Measurements from ENCODE around the gene CIZ1. TPM values are rescaled to one million over a fixed set of nuclear protein-coding genes. Genes with fewer than 3 reads are reported as not detected.

CIZ1 gene
- total RNA-seq, 1 experiment from 2014 or later, result 104 TPM

DNA sequence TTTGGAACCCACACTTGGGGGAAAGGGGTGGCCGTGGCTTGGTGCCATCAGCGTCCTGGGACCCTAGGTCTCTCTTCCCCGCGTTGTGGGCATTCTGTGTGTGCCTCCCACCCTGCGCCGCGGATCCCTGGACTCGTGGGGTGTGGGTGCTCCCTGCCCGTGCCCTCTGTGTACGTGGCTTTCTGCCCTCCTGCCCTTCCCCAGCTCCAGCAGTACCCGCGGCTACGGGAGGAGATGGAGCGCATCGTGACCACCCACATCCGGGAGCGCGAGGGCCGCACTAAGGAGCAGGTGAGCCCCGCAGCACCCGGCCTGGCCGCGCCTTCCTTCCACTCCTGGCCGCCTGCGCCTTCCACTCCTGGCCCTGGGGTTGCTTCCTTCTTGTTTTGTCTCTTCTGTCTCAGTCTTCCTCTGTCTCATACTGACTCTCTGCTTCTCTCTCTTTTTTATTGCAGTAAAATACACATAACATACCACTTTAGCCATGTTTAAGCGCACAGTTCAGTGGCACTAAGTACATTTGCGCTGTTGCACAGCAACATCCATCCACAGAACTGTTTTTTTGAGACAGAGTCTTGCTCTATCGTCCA, 42.5 kb upstream of the CIZ1 start:
- H3K14ac ChIP-seq (ENCODE audit: insufficient read depth, low read length), result no peak overlapping the region
- DNase-seq, result no peak
- H4K8ac ChIP-seq (replicated peaks; ENCODE audit: insufficient read length, low read depth, low read length), result no peak overlapping the region
- H2AK5ac ChIP-seq (ENCODE audit: insufficient read length, low read length), result no peak overlapping the region
- no peaks in the 10 kb centered on the region for H3K79me1 ChIP-seq (ENCODE audit: insufficient read depth, low read depth, low read length, poor library complexity, severe bottlenecking)
- H3T11ph ChIP-seq (ENCODE audit: low read length), result no peak overlapping the region
- H3K4me3 Mint-ChIP-seq, result no peak overlapping the region
- no peak overlapping the region for H3K4me2 ChIP-seq (ENCODE audit: insufficient read depth, insufficient read length, low read length)
- WGBS (ENCODE audit: extremely low coverage, insufficient read length, low lambda C conversion rate), result no CpG with 5 or more reads among the region's 28 CpGs
- H3K36me3 Mint-ChIP-seq (ENCODE audit: insufficient read depth in 1 of 3, low read depth in 3 of 3), result peaks cover 1 to 21% (median 9%) of the 10 kb centered on the region in 3 experiments; a peak in 6 of 7 replicates
- H3K4ac ChIP-seq (ENCODE audit: low read depth, low read length), result no peak overlapping the region
- no peak overlapping the region for H2BK15ac ChIP-seq (ENCODE audit: low read depth, low read length)
- TF ChIP-seq, protein P1, sequence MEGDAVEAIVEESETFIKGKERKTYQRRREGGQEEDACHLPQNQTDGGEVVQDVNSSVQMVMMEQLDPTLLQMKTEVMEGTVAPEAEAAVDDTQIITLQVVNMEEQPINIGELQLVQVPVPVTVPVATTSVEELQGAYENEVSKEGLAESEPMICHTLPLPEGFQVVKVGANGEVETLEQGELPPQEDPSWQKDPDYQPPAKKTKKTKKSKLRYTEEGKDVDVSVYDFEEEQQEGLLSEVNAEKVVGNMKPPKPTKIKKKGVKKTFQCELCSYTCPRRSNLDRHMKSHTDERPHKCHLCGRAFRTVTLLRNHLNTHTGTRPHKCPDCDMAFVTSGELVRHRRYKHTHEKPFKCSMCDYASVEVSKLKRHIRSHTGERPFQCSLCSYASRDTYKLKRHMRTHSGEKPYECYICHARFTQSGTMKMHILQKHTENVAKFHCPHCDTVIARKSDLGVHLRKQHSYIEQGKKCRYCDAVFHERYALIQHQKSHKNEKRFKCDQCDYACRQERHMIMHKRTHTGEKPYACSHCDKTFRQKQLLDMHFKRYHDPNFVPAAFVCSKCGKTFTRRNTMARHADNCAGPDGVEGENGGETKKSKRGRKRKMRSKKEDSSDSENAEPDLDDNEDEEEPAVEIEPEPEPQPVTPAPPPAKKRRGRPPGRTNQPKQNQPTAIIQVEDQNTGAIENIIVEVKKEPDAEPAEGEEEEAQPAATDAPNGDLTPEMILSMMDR (conservative IDR thresholded peaks at IDR 0.05), result no peak
- no peak overlapping the region for H2BK120ac ChIP-seq (ENCODE audit: low read depth, low read length, poor library complexity, severe bottlenecking)
- no peaks in the 10 kb centered on the region for H3K9me3 ChIP-seq (ENCODE audit: control insufficient read depth, low read depth, low read length)
- no peaks in the 10 kb centered on the region for H3K4me1 ChIP-seq (ENCODE audit: insufficient read depth, low read length)
- no peak overlapping the region for H3K56ac ChIP-seq (ENCODE audit: insufficient read length, low read depth, low read length)
- H2BK5ac ChIP-seq (ENCODE audit: insufficient read length, low read length), result no peak overlapping the region
- no peak overlapping the region for H2BK20ac ChIP-seq (ENCODE audit: low read depth, low read length, poor library complexity, severe bottlenecking)
- no peaks in the 10 kb centered on the region for H3K27me3 Mint-ChIP-seq (ENCODE audit: low read depth)
- no peak overlapping the region; a peak in 1 of 7 replicates for H3K27ac Mint-ChIP-seq
- H4K91ac ChIP-seq (ENCODE audit: insufficient read length, low read depth, low read length), result no peak overlapping the region
- H4K20me1 ChIP-seq (ENCODE audit: control insufficient read depth, insufficient read depth, insufficient read length), result no peaks in the 10 kb centered on the region
- H2AFZ ChIP-seq (ENCODE audit: low read length), result no peak overlapping the region
- H3K9ac ChIP-seq (ENCODE audit: extremely low read depth, insufficient read length, low read length), result no peak overlapping the region
- no peaks in the 10 kb centered on the region for H3K27me3 ChIP-seq (ENCODE audit: insufficient read depth, low read length)
- no peak overlapping the region for H2BK12ac ChIP-seq (ENCODE audit: insufficient read length, low read depth, low read length)
- H3K9me3 Mint-ChIP-seq, result no peaks in the 10 kb centered on the region
- no peaks in the 10 kb centered on the region for H3K23me2 ChIP-seq (ENCODE audit: insufficient read length, low read depth, low read length, poor library complexity, severe bottlenecking)
- H3K23ac ChIP-seq (ENCODE audit: insufficient read length, low read depth, low read length), result no peak overlapping the region
- no peaks in the 10 kb centered on the region for H3K79me2 ChIP-seq (ENCODE audit: insufficient read depth, low read length)
- H4K5ac ChIP-seq (ENCODE audit: insufficient read length, low read depth, low read length), result no peak overlapping the region
- no peak overlapping the region for H3K18ac ChIP-seq (ENCODE audit: insufficient read length, low read depth, low read length)
- H3K4me1 Mint-ChIP-seq, result no peaks in the 10 kb centered on the region
- no peak overlapping the region for H3K27ac ChIP-seq (ENCODE audit: insufficient read length, low read depth, low read length)

All from H9 (cell line).